WTC11 (cell line): ENCODE results near the gene CTDP1. TPM values are rescaled to one million over a fixed set of nuclear protein-coding genes. Genes with fewer than 3 reads are reported as not detected.

Source experiments
- ATAC-seq: fragments of 200-7000 bp; cut with Tn5 transposase; 2 replicates; pipeline ENCODE4 v1.10.0; 2021; ENCODE audit warnings: mild to moderate bottlenecking, moderate library complexity
- CTCF ChIA-PET: fragments of 300-600 bp; sonication (Branson Sonifier 250); formaldehyde crosslinking; loops from one replicate; lab custom pipeline; 2021; ENCODE audit warnings: antibody characterized with exemption; lab: Charles Lee
- POLR2A ChIA-PET: fragments of 350-600 bp; sonication (Branson Sonifier 250); formaldehyde crosslinking; loops from one replicate; lab custom pipeline; 2021; ENCODE audit warnings: antibody characterized with exemption; lab: Charles Lee
- DNase-seq: peaks from one replicate; pipeline ENCODE4 v3.0.0; 2021; ENCODE audit warnings: low spot score
- H3K27ac Mint-ChIP-seq: 2 replicates; pipeline ENCODE4 v1.8.0; 2021; ENCODE audit warnings: mixed read lengths
- H3K27me3 Mint-ChIP-seq: 2 replicates; pipeline ENCODE4 v1.8.0; 2021; ENCODE audit warnings: low read depth, mild to moderate bottlenecking, moderate library complexity, mixed read lengths
- H3K36me3 Mint-ChIP-seq: 2 replicates; pipeline ENCODE4 v1.8.0; 2021; ENCODE audit warnings: mixed read lengths
- H3K4me1 Mint-ChIP-seq: 2 replicates; pipeline ENCODE4 v1.8.0; 2022; ENCODE audit warnings: mixed read lengths
- H3K4me3 Mint-ChIP-seq: 2 replicates; pipeline ENCODE4 v1.8.0; 2021; ENCODE audit warnings: mild to moderate bottlenecking, moderate library complexity, mixed read lengths
- H3K9me3 Mint-ChIP-seq: 2 replicates; pipeline ENCODE4 v1.8.0; 2021; ENCODE audit warnings: mixed read lengths
- ATF2 ChIP-seq: sonication (generic); formaldehyde crosslinking; IDR thresholded peaks from 2 replicates; pipeline ENCODE4 v1.8.1; 2022; ENCODE audit warnings: low read depth, missing genetic modification reagents, borderline replicate concordance
- ATF6 ChIP-seq: sonication (generic); formaldehyde crosslinking; IDR thresholded peaks from 2 replicates; pipeline ENCODE4 v1.8.1; 2023; ENCODE audit warnings: mild to moderate bottlenecking, missing genetic modification reagents
- ERG ChIP-seq: fragments of 250-450 bp; sonication (Bioruptor Pico); IDR thresholded peaks from 2 replicates; pipeline ENCODE4 v1.8.0; 2021; ENCODE audit warnings: mild to moderate bottlenecking
- ESRRA ChIP-seq: sonication (generic); formaldehyde crosslinking; IDR thresholded peaks from 2 replicates; pipeline ENCODE4 v1.8.1; 2022; ENCODE audit warnings: mild to moderate bottlenecking, missing genetic modification reagents, borderline replicate concordance
- FOXK1 ChIP-seq: sonication (generic); formaldehyde crosslinking; IDR thresholded peaks from 2 replicates; pipeline ENCODE4 v1.8.0; 2022; ENCODE audit warnings: mild to moderate bottlenecking, moderate library complexity, missing genetic modification reagents
- JUN ChIP-seq: sonication (generic); formaldehyde crosslinking; IDR thresholded peaks from 2 replicates; pipeline ENCODE4 v1.8.0; 2023; ENCODE audit warnings: mild to moderate bottlenecking, missing genetic modification reagents
- MLX ChIP-seq: sonication (generic); formaldehyde crosslinking; IDR thresholded peaks from 2 replicates; pipeline ENCODE4 v1.8.1; 2023; ENCODE audit warnings: mild to moderate bottlenecking, missing genetic modification reagents, moderate library complexity
- MYBL2 ChIP-seq: sonication (generic); formaldehyde crosslinking; IDR thresholded peaks from 2 replicates; pipeline ENCODE4 v1.8.1; 2023; ENCODE audit warnings: mild to moderate bottlenecking, moderate library complexity, missing genetic modification reagents
- NR1H2 ChIP-seq: sonication (generic); formaldehyde crosslinking; IDR thresholded peaks from 2 replicates; pipeline ENCODE4 v1.9.0; 2021; ENCODE audit warnings: mild to moderate bottlenecking, moderate library complexity, missing genetic modification reagents
- NR2C2 ChIP-seq: sonication (generic); formaldehyde crosslinking; IDR thresholded peaks from 2 replicates; pipeline ENCODE4 v1.8.0; 2022; ENCODE audit warnings: mild to moderate bottlenecking, missing genetic modification reagents
- PRDM15 ChIP-seq: sonication (generic); formaldehyde crosslinking; IDR thresholded peaks from 2 replicates; pipeline ENCODE4 v1.8.0; 2022; ENCODE audit warnings: missing genetic modification reagents
- SP1 ChIP-seq: sonication (generic); formaldehyde crosslinking; conservative IDR thresholded peaks from 2 replicates; pipeline ENCODE4 v1.8.1; 2022; ENCODE audit warnings: missing genetic modification reagents
- ZMAT4 ChIP-seq: fragments of 250-450 bp; sonication (Bioruptor Pico); IDR thresholded peaks from 2 replicates; pipeline ENCODE4 v1.9.0; 2021; ENCODE audit warnings: mild to moderate bottlenecking
- ZNF396 ChIP-seq: fragments of 250-450 bp; sonication (Bioruptor Pico); IDR thresholded peaks from 2 replicates; pipeline ENCODE4 v1.8.0; 2021; ENCODE audit warnings: mild to moderate bottlenecking, moderate library complexity, borderline replicate concordance
- ZNF512 ChIP-seq: sonication (generic); formaldehyde crosslinking; IDR thresholded peaks from 2 replicates; pipeline ENCODE4 v1.8.1; 2022; ENCODE audit warnings: missing genetic modification reagents, borderline replicate concordance
- ZNF532 ChIP-seq: fragments of 250-450 bp; sonication (Bioruptor Pico); IDR thresholded peaks from 2 replicates; pipeline ENCODE4 v1.9.0; 2021; ENCODE audit warnings: mild to moderate bottlenecking, borderline replicate concordance
- ZNF671 ChIP-seq: fragments of 250-450 bp; sonication (Bioruptor Pico); IDR thresholded peaks from 2 replicates; pipeline ENCODE4 v1.8.0; 2021; ENCODE audit warnings: mild to moderate bottlenecking
- total RNA-seq: library from RNA; stranded (reverse); gene quantifications from 3 replicates; pipeline ENCODE4 v1.2.3, GENCODE V29; 2021

Gene CTDP1
- total RNA-seq, 1 experiment from 2014 or later, result 39.7 TPM

- H3K27ac Mint-ChIP-seq, result no peak overlapping the region
- ATAC-seq (no peak), DNase-seq (no peak)
- no peaks in the 10 kb centered on the region for H3K9me3 Mint-ChIP-seq
- no peak for TF ChIP-seq ZMAT4
- no peak for TF ChIP-seq ZNF512 (CRISPR knock-in tag)
- no peak for TF ChIP-seq JUN (CRISPR knock-in tag)
- TF ChIP-seq ZNF396 (CRISPR knock-in tag), result no peak
- no peak for TF ChIP-seq MLX
- no peak for TF ChIP-seq ERG
- no peak for TF ChIP-seq ZNF671
- no peak for TF ChIP-seq ATF6
- no peak for TF ChIP-seq ZNF532 (CRISPR knock-in tag)
- no peak for TF ChIP-seq ESRRA
- no peak for TF ChIP-seq FOXK1 (CRISPR knock-in tag)
- TF ChIP-seq ATF2 (CRISPR knock-in tag), result no peak
- TF ChIP-seq SP1, result no peak
- no peak for TF ChIP-seq NR1H2
- TF ChIP-seq NR2C2 (CRISPR knock-in tag), result no peak
- TF ChIP-seq MYBL2 (CRISPR knock-in tag), result no peak
- TF ChIP-seq PRDM15 (CRISPR knock-in tag), result no peak
- ChIA-PET CTCF (no interaction called here), POLR2A (no interaction called here)
- H3K36me3 Mint-ChIP-seq, result no peaks in the 10 kb centered on the region
- peaks cover 20% of the 10 kb centered on the region for H3K27me3 Mint-ChIP-seq
- H3K4me1 Mint-ChIP-seq, result peaks cover 6% of the 10 kb centered on the region
- no peak overlapping the region for H3K4me3 Mint-ChIP-seq
Observed at GRCh38 chr18:79803611-79804051, 124.0 kb downstream of the CTDP1 start.
